Urothelium cell line (cell line): ENCODE results near the gene RIMKLB.
A peak's percentile ranks its signal among the peaks of the same experiment; 100 is the strongest.

ENCODE experiments used
- DNase-seq: peaks from one replicate; pipeline ENCODE4 v3.0.0; 2011; ENCODE audit warnings: low spot score, mixed read lengths
- FAIRE-seq: peaks from 2 replicates; lab custom pipeline; 2011; peaks lifted over from hg19 to GRCh38; lab: Jason Lieb, UNC

Gene RIMKLB

GRCh38 chr12:8697476-8698131, at the start of gene RIMKLB:
Gene RIMKLB, plus strand, starts transcription at chr12:8697991. Its CDS starts 15,876 bp downstream, at chr12:8713867.
- FAIRE-seq, result peak; percentile 99

DNA sequence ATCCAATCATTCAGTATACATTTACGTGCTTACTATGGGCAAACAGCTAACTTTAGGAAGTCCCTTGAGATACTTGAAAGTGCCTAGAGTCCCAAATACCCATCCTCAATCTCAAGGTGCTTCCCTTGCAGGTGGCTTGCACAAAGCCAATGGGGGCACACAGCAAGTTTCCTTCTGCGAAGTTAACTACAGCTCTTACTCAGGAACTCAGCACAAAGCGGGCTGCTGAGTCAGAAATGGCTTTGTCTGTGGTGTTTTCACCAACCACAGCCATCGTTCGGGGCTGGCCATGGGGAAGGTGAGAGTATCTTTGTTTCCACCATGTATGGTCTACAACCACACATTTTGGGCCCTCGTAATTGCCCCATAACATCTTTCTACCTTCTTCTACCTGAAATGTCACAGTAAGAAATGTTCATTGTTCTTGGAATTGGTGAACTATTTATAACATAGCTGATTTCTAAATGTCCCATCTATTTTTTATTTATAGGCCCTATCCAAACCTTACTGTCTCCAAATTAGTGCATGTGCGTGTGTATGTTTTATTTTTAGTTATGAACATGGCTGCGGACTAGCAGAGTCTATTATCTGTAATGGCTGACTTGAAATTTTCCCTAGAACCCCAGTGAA, 49.1 kb upstream of the RIMKLB start:
- DNase-seq, result no peak
- FAIRE-seq, result no peak

More at GRCh38 chr12:8697476-8698131, at the start of gene RIMKLB:
- DNase-seq, result peak; percentile 95

DNA sequence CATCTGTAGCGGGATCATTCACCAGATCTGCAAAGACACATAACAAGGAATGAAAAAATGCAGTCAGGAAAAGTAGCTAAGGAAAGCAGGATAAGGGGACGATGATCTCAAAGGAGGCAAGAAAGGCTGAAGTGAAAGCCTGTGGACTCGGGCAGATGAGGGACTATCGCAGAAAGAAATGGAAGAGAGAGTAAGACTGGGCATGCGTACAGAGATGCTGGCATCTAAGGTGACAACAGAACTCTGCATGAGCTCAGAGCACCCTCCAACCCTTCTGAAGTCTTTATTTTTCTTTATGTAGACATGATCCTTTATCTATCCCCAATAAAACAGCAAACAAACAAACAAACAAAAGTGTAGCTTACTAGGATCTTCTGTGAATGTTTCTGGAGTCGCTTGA, 42.4 kb upstream of the RIMKLB start:
- FAIRE-seq (no peak), DNase-seq (no peak)

- FAIRE-seq (no peak), DNase-seq (peak; percentile 82)
Measured at GRCh38 chr12:8658346-8658745, 39.4 kb upstream of the RIMKLB start.

DNA sequence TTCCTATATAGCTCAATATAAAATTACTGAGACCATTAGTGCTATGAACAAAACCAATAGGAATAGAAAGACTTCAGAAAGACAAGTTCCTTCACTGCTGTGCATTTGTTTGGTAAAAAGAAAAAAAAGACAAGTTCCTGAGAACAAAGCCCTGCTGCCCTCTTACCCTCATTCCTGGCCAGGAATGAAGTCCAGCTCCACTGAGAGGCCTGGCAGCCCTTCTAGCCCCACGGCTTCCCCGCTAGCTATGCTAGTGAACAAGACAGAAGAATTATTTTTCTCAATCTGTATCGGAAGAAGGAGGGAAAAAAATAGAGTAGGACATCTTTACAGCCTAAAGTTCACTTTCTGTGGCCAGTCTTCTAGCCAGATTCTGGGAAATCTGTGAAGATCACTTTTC, 36.8 kb upstream of the RIMKLB start:
- FAIRE-seq (no peak), DNase-seq (no peak)

- DNase-seq (no peak), FAIRE-seq (no peak)
Measured at GRCh38 chr12:8661751-8662150, 36.0 kb upstream of the RIMKLB start.

DNA sequence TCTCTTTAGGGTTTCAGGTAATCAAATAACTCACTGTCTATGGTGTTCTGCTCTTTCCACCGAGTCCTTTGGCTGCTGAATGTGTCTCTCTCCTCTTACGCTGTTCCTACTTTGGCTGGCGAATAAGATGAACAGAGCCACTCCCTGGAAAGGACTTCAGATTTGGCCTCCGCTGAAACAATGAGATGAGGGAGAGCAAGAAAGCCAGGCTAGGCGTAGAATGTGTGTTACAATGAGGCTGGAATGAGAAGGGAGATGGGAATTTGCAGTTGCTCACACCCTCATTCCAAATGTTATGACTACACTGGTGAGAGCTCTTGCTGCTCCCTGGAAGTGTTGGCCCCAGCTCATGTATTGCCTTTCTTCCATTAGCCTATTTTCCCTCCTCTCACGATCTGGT, 35.2 kb upstream of the RIMKLB start, which contains the start of gene MFAP5:
Gene MFAP5 (minus strand): TSS at position 234 of the 400 bp plus-strand sequence. CDS start 722 bp downstream, outside the sequence.
- DNase-seq (peak; percentile 44), FAIRE-seq (peak; percentile 20)

GRCh38 chr12:8664228-8664913, 33.4 kb upstream of the RIMKLB start:
- FAIRE-seq, result no peak
- no peak for DNase-seq

- FAIRE-seq (no peak), DNase-seq (no peak)
Measured at GRCh38 chr12:8665759-8666158, 32.0 kb upstream of the RIMKLB start.

DNA sequence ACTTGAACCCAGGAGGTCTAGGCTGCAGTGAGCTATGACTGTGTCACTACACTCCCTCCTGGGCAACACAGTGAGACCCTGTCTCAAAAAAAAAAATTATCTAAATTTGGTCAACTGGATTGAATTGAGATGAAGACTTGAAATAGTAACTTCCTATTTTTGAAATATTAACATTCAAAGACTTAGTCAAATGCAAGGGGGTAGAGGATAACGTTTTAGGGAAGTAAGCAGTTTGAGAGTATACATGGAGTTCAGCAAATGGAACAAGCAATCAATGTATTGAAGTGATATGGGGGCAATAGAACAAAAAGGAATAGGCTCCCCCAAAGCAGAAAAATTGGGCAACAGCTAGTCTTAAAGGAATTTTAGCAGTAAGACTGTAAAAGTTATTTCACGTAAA, 30.5 kb upstream of the RIMKLB start:
- no peak for DNase-seq
- FAIRE-seq, result no peak

DNA sequence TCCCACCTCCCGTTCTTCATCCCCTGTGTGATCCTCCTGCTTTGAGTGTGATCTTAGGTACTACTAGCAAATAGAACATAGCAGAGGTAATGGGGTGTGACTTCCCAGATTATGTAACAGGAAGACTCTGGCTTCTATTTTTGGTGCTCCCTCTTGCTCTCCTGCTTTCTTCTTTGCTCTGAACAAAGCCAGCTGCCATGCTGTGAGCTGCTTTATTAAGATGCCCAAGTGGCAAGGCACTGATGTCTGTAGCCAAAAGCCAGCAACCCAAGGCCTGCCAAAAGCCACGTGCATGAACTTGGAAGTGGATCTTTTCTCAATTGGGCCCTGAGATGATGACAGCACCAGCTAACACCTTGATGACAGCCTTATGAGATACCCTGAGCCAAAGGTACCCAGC, 29.4 kb upstream of the RIMKLB start:
- FAIRE-seq, result peak; percentile 30
- DNase-seq, result no peak

- DNase-seq (no peak), FAIRE-seq (peak; percentile 9)
Measured at GRCh38 chr12:8672381-8672780, 25.4 kb upstream of the RIMKLB start.

- FAIRE-seq (no peak), DNase-seq (no peak)
Measured at GRCh38 chr12:8675591-8676036, 22.2 kb upstream of the RIMKLB start.

DNA sequence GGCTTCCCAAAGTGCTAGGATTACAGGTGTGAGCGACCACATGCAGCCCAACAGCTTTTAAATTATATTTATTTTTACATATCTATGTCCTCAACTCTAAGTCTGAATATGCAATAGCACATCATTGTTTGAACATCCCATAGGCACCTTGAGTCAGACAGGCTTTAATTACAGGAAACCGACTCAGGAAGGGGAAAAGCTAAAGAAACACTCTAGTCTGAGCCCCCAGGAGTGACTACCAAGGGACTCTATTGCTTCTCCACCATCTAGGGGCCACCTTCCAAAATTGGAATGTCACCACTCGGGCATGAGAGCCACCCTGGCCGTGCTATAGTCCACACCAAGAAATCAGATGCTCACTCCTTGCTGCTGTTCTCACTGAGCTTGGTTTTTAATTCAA, 21.1 kb upstream of the RIMKLB start:
- DNase-seq (no peak), FAIRE-seq (no peak)

GRCh38 chr12:8677362-8677761, 20.4 kb upstream of the RIMKLB start:
- FAIRE-seq (no peak), DNase-seq (no peak)

- FAIRE-seq (no peak), DNase-seq (peak; percentile 77)
Measured at GRCh38 chr12:8678661-8679111, 19.1 kb upstream of the RIMKLB start.

DNA sequence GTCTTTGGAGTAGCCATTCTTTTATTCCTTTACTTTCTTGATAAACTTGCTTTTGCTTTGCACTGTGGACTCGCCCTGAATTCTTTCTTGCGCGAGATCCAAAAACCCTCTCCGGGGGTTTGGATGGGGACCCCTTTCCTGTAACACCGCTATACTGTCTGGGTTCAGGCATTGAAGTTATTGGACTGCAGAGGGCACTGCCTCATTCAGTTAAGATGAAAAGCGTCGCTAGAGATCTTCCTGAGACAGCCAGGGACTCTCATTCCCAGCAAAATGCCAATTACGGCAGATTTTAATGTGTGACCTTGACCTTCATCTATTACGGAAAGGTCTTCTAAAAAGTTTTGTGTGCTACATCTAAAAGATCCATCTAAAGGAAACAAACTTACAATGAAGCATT, 17.3 kb upstream of the RIMKLB start:
- no peak for DNase-seq
- FAIRE-seq, result no peak

GRCh38 chr12:8681129-8681884, 16.5 kb upstream of the RIMKLB start:
- FAIRE-seq (peak; percentile 35), DNase-seq (peak; percentile 56)

DNA sequence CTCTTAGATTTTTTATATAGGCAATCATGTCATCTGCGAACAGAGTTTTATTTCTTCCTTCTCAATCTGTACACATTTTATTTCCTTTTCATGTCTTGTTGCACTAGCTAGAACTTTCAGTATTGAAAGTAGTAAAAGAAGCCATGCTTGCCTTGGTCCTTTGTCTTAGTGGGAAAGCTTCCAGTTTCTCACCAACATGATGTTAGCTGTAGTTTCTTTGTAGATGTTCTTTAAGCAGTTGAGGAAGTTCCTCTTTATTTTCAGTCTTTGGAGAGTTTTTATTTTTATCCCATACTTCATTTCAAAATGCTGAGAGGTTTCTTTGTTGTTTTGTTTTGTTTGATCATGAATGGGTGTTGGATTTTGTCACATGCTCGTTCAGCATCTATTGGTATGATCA, 12.7 kb upstream of the RIMKLB start:
- DNase-seq (no peak), FAIRE-seq (no peak)

DNA sequence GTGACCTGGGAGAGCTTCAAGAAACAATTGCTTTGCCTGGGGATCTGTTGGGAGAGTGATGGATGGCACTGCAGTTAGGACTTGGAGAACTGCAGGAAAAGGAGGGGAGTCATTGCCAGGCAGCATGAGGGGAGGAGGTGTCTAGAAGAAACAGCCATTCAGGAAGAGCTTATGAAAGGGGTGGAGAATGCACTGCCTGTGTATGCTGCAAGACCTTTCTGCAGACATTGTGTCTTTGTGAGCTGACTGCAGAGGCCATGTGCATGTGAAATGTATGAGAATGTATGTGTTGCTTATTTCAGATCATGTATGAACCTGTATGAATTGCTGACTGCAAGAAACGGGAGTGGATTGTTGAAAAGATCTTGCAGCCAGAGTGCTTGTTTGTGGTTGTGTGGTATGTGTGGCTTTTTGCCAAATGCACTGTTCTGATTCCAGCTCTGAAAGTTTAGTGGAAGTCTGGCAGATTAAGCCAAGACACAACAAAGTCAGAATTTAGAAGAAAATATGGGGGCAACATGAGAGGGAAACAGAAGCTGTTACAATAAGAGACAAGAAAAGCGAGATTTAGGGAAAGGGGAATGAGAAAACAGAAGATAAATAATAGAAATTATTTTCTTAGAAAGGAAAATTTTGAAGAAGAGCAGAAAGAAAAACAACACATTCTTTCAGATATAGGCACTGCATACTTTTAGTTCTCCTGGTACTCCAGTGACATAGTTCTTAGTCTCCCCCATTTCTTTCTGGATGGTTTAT, 9.8 kb upstream of the RIMKLB start:
- FAIRE-seq, result peak; percentile 96
- DNase-seq, result peak; percentile 87
